Measurements from ENCODE around the gene AFF3. TPM values are rescaled to one million over a fixed set of nuclear protein-coding genes. Genes with fewer than 3 reads are reported as not detected.

The AFF3 gene
- total RNA-seq, 1 experiment from 2014 or later: 0.61 TPM

- Histone ChIP-seq H3K4me2 (ENCODE audit: low read length) (no peak overlapping the region), H3K4me3 (replicated peaks in 1 of 2; ENCODE audit: low read depth in 1 of 2, low read length in 2 of 2) (no peak overlapping the region), H3K79me2 (ENCODE audit: insufficient read depth, low read length) (no peaks in the 10 kb centered on the region), H3K9me2 (ENCODE audit: insufficient read depth) (no peaks in the 10 kb centered on the region), H3K36me3 (ENCODE audit: control insufficient read depth in 1 of 2, insufficient read depth in 2 of 2, low read length in 2 of 2) (no peaks in the 10 kb centered on the region), H3K27me3 (ENCODE audit: insufficient read depth, low read length) (peaks cover 82% of the 10 kb centered on the region), H3K4me1 (ENCODE audit: control insufficient read depth in 1 of 2, insufficient read depth in 2 of 2, low read length in 2 of 2) (no peaks in the 10 kb centered on the region), H3K27ac (ENCODE audit: low read depth, low read length) (no peak overlapping the region), H2AFZ (ENCODE audit: low read depth, low read length, poor library complexity, severe bottlenecking) (no peak overlapping the region), H3K9ac (ENCODE audit: low read length) (no peak overlapping the region), H3K9me3 (ENCODE audit: control insufficient read depth in 1 of 2, insufficient read depth in 1 of 2, low read depth in 1 of 2, low read length in 2 of 2) (no peaks in the 10 kb centered on the region), H4K20me1 (ENCODE audit: insufficient read depth) (no peaks in the 10 kb centered on the region)
- CTCF ChIA-PET: no interaction called here
- no peak for ATAC-seq
- no peak for DNase-seq (ENCODE audit: low read depth, low spot score)
- POLR2A ChIA-PET: no interaction called here
- no TSS peak for BruUV-seq (replicated peaks)
- RAD21 ChIA-PET (ENCODE audit: low non-redundant PET in 1 of 2, low total read pairs in 2 of 2, uncharacterized antibody in 2 of 2, unreplicated experiment in 2 of 2): no interaction called here
- TF ChIP-seq SRF (IDR thresholded peaks at IDR 0.05; ENCODE audit: low read depth) (no peak), YY1 (IDR thresholded peaks at IDR 0.05; ENCODE audit: extremely low read depth, insufficient replicate concordance, low read depth, low read length) (no peak), CTCF (IDR thresholded peaks at IDR 0.05 in 2 of 3, conservative IDR thresholded peaks at IDR 0.05 in 1 of 3; ENCODE audit: borderline replicate concordance in 1 of 3, insufficient read depth in 1 of 3, low read depth in 2 of 3, low read length in 2 of 3) (no peak), POLR2AphosphoS5 (IDR thresholded peaks at IDR 0.05; ENCODE audit: low read depth, low read length) (no peak), MAX (IDR thresholded peaks at IDR 0.05) (no peak), ATF3 (IDR thresholded peaks at IDR 0.05) (no peak), SP1 (IDR thresholded peaks at IDR 0.05; ENCODE audit: low read depth) (no peak), EZH2 (IDR thresholded peaks at IDR 0.05) (no peak), ZNF274 (IDR thresholded peaks at IDR 0.05; ENCODE audit: low read depth, low read length) (no peak), POLR2A (IDR thresholded peaks at IDR 0.05; ENCODE audit: borderline replicate concordance, extremely low read depth, insufficient read depth, insufficient read length) (no peak), REST (IDR thresholded peaks at IDR 0.05; ENCODE audit: low read depth) (no peak), EGR1 (IDR thresholded peaks at IDR 0.05; ENCODE audit: low read depth) (no peak), FOSL1 (IDR thresholded peaks at IDR 0.05; ENCODE audit: low read depth) (no peak), EZH2phosphoT487 (IDR thresholded peaks at IDR 0.05; ENCODE audit: borderline replicate concordance) (no peak), ELF1 (IDR thresholded peaks at IDR 0.05; ENCODE audit: borderline replicate concordance, low read depth) (no peak), CEBPB (IDR thresholded peaks at IDR 0.05; ENCODE audit: low read depth) (no peak)
- intact Hi-C loops (cut with micrococcal nuclease): no loop called here
These were observed 262.9 kb downstream of the AFF3 start for GRCh38 chr2:99879481-99879880.

Measured in HCT116 (cell line).